Measurements from ENCODE around the gene THRA. TPM values are rescaled to one million over a fixed set of nuclear protein-coding genes. Genes with fewer than 3 reads are reported as not detected.

The THRA gene
- total RNA-seq, result 18.6 and 20.0 TPM in 2 replicates

GRCh38 chr17:40062329-40063186 lies at the start of gene THRA:
Gene THRA, plus strand, starts transcription at chr17:40062965. Its CDS starts 11,524 bp downstream, at chr17:40074489.

GRCh38 chr17:40015005-40015997 lies 47.5 kb upstream of the THRA start, which contains the start of gene CSF3:
Gene CSF3, plus strand, starts transcription at chr17:40015440. Its CDS starts 35 bp downstream, at chr17:40015475.

GRCh38 chr17:40100419-40100668 lies 37.6 kb downstream of the THRA start, which contains the start of gene NR1D1:
Gene NR1D1, minus strand, starts transcription at chr17:40100589. Its CDS starts 495 bp downstream, at chr17:40100094.

GRCh38 chr17:40121181-40122135 lies 58.7 kb downstream of the THRA start, which contains the start of gene MSL1:
Gene MSL1, plus strand, starts transcription at chr17:40121971. Its CDS starts 642 bp downstream, at chr17:40122613.

Other genes with a start within 250 kb of the THRA start
- not detected in 2 replicates for gene IKZF3, start 198.7 kb upstream of the THRA start, total RNA-seq
- gene ZPBP2, start 194.8 kb upstream of the THRA start, total RNA-seq, result not detected in 2 replicates
- gene GSDMB, start 144.3 kb upstream of the THRA start, total RNA-seq, result 1.4 and 2.3 TPM in 2 replicates
- gene ORMDL3, start 135.4 kb upstream of the THRA start, total RNA-seq, result 35.9 and 41.8 TPM in 2 replicates
- not detected in 2 replicates for gene LRRC3C, start 135.2 kb upstream of the THRA start, total RNA-seq
- not detected in 2 replicates for gene GSDMA, start 100.0 kb upstream of the THRA start, total RNA-seq
- gene PSMD3, start 82.2 kb upstream of the THRA start, total RNA-seq, result 69.5 and 77.7 TPM in 2 replicates
- gene CSF3, start 47.5 kb upstream of the THRA start, total RNA-seq, result 0.09 TPM in 1 of 2 replicates, not detected in the other
- gene MED24, start 8.6 kb upstream of the THRA start, total RNA-seq, result 24.3 and 27.9 TPM in 2 replicates
- 1.2 and 1.5 TPM in 2 replicates for gene NR1D1, start 37.6 kb downstream of the THRA start, total RNA-seq
- gene MSL1, start 59.0 kb downstream of the THRA start, total RNA-seq, result 36.4 and 40.8 TPM in 2 replicates
- gene CASC3, start 77.6 kb downstream of the THRA start, total RNA-seq, result 17.9 and 22.4 TPM in 2 replicates
- 0.52 and 1.2 TPM in 2 replicates for gene RAPGEFL1, start 114.5 kb downstream of the THRA start, total RNA-seq
- 6.3 and 7.1 TPM in 2 replicates for gene WIPF2, start 156.3 kb downstream of the THRA start, total RNA-seq
- gene CDC6, start 224.9 kb downstream of the THRA start, total RNA-seq, result 4.1 and 5.3 TPM in 2 replicates
- gene RARA, start 246.2 kb downstream of the THRA start, total RNA-seq, result 6.0 and 8.8 TPM in 2 replicates